Ishikawa (cell line): ENCODE measurements around the gene DNAH17.

Experiments used
- CEBPB ChIP-seq: IDR thresholded peaks from 2 replicates; pipeline ENCODE4 v1.6.1; 2012
- CREB1 ChIP-seq: IDR thresholded peaks from 2 replicates; pipeline ENCODE4 v1.6.1; 2012; ENCODE audit warnings: low read depth
- EGR1 ChIP-seq: IDR thresholded peaks from 2 replicates; pipeline ENCODE4 v1.6.1; 2012
- EP300 ChIP-seq: IDR thresholded peaks from 2 replicates; pipeline ENCODE4 v1.6.1; 2012; ENCODE audit warnings: borderline replicate concordance
- NFIC ChIP-seq: IDR thresholded peaks from 2 replicates; pipeline ENCODE4 v1.6.1; 2012
- RAD21 ChIP-seq: IDR thresholded peaks from 2 replicates; pipeline ENCODE4 v1.6.1; 2012; ENCODE audit warnings: low read depth
- TAF1 ChIP-seq: IDR thresholded peaks from 2 replicates; pipeline ENCODE4 v1.6.1; 2012; ENCODE audit warnings: low read depth, mild to moderate bottlenecking
- TCF12 ChIP-seq: IDR thresholded peaks from 2 replicates; pipeline ENCODE4 v1.6.1; 2012; ENCODE audit warnings: low read depth
- TEAD4 ChIP-seq: IDR thresholded peaks from 2 replicates; pipeline ENCODE4 v1.6.1; 2012
- YY1 ChIP-seq: IDR thresholded peaks from 2 replicates; pipeline ENCODE4 v1.6.1; 2012; ENCODE audit warnings: low read depth
- TF ChIP-seq, protein P1 (sequence below): IDR thresholded peaks from 2 replicates; pipeline ENCODE4 v1.6.1; 2012; ENCODE audit warnings: low read depth, mild to moderate bottlenecking
- TF ChIP-seq, protein P2 (sequence below): IDR thresholded peaks from 2 replicates; pipeline ENCODE4 v1.6.1; 2012
- TF ChIP-seq, protein P3 (sequence below): IDR thresholded peaks from 2 replicates; pipeline ENCODE4 v1.6.1; 2012

DNA sequence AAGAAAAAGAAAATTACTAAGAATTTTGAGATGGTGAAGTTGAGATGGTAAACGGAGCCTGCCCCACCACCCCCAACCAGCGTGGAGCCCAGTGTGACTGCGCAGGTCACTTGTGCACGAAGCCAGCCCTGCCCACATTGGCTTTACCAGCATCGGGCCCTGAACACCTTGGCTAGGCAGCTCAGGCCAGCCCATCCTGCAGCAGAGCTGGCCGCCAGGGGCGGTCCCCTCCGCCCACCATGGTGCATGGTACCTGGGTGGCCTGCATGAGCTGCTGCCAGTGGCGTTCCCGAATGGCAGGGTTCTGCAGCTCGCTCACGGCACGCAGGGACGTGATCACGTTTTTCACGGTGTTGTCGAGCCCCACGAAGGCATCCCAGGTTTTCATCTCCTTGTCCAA, 62.7 kb downstream of the DNAH17 start:
- TF ChIP-seq RAD21 (no peak), TCF12 (no peak), YY1 (no peak), TAF1 (no peak), CEBPB (no peak), CREB1 (no peak), NFIC (no peak), EP300 (no peak), EGR1 (no peak), TEAD4 (no peak)
- TF ChIP-seq, protein P1, sequence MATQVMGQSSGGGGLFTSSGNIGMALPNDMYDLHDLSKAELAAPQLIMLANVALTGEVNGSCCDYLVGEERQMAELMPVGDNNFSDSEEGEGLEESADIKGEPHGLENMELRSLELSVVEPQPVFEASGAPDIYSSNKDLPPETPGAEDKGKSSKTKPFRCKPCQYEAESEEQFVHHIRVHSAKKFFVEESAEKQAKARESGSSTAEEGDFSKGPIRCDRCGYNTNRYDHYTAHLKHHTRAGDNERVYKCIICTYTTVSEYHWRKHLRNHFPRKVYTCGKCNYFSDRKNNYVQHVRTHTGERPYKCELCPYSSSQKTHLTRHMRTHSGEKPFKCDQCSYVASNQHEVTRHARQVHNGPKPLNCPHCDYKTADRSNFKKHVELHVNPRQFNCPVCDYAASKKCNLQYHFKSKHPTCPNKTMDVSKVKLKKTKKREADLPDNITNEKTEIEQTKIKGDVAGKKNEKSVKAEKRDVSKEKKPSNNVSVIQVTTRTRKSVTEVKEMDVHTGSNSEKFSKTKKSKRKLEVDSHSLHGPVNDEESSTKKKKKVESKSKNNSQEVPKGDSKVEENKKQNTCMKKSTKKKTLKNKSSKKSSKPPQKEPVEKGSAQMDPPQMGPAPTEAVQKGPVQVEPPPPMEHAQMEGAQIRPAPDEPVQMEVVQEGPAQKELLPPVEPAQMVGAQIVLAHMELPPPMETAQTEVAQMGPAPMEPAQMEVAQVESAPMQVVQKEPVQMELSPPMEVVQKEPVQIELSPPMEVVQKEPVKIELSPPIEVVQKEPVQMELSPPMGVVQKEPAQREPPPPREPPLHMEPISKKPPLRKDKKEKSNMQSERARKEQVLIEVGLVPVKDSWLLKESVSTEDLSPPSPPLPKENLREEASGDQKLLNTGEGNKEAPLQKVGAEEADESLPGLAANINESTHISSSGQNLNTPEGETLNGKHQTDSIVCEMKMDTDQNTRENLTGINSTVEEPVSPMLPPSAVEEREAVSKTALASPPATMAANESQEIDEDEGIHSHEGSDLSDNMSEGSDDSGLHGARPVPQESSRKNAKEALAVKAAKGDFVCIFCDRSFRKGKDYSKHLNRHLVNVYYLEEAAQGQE: no peak
- TF ChIP-seq, protein P2, sequence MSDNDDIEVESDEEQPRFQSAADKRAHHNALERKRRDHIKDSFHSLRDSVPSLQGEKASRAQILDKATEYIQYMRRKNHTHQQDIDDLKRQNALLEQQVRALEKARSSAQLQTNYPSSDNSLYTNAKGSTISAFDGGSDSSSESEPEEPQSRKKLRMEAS: no peak
- TF ChIP-seq, protein P3, sequence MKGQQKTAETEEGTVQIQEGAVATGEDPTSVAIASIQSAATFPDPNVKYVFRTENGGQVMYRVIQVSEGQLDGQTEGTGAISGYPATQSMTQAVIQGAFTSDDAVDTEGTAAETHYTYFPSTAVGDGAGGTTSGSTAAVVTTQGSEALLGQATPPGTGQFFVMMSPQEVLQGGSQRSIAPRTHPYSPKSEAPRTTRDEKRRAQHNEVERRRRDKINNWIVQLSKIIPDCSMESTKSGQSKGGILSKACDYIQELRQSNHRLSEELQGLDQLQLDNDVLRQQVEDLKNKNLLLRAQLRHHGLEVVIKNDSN: no peak
